ENCODE data around the gene LY6G5C. TPM values are rescaled to one million over a fixed set of nuclear protein-coding genes. Genes with fewer than 3 reads are reported as not detected.
A peak's percentile ranks its signal among the peaks of the same experiment; 100 is the strongest.

Gene LY6G5C
- total RNA-seq, 1 donor from 2014 or later, result not detected

DNA sequence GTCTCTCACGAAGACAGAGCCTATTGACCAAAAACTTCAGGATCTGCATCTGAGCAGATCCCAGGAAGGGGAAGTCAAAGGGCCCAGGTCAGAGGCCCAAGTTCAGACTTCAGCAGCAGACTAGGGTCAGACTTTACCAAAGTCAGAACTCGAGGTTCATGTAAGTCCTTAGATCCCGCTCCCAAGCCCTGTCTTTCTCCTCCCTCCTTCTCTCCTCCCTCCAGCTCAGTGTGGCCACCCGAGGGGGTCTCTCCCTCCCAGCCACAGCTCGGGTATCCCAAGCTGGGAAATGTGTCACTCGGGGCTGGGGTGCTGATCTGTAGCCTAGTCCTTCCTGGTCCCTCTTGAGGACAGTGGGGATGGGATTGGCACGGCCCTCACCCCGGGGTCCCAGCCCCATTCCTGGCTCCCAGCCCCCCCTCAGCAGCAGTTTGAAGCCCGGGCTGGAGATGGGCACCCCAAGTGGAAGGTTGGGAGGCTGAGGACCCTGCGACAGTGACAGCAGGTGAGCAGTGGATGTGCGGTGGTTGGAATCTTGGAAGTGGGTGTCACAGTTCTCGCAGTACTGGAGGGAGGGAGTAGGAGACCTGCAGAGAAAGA, 18.6 kb downstream of the LY6G5C start:
- no peak for DNase-seq

GRCh38 chr6:31661262-31662123, 19.4 kb downstream of the LY6G5C start:
- no peak for DNase-seq

GRCh38 chr6:31660381-31661261, 20.2 kb downstream of the LY6G5C start, which contains the start of gene C6orf47:
Gene C6orf47 (minus strand): TSS chr6:31660778. CDS start chr6:31659947, 831 bp downstream.
- peak; percentile 94 for DNase-seq

GRCh38 chr6:31659649-31660380, 21.1 kb downstream of the LY6G5C start:
- no peak for DNase-seq

DNA sequence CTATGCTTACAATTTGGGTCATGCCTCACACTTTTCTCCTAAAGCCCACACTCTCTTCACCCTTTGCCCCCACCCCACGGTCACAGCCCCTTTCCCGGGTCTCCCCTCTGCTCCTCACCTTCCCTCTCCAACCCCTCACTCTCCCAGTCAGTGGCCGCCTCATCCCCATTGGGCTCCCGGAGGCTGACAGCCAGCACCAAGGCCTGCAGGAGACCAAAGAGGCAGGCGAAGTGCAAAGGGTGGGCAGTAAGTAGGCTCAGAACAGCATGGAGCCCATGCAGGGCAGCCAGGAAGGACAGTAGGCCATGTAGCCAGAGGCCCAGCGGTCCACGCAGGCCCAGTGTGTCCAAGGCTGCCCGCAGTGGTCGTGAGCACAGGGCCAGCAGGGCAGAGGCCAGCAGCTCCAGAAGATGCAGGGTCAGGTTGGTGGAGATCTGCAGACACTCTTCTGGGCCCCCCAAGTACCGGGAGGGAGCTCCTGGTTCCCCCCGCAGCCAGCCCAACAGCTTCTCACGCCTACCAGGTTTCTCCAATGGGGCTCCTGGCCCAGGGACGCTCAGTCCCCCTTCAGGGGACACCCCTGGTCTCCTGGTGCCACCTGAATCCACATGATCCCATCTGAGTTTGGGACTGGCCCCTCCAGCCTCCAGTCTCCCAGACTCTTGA, 21.8 kb downstream of the LY6G5C start:
- no peak for DNase-seq

GRCh38 chr6:31658158-31658688, 22.6 kb downstream of the LY6G5C start:
- DNase-seq, result no peak

GRCh38 chr6:31657406-31658157, 23.3 kb downstream of the LY6G5C start:
- no peak for DNase-seq

GRCh38 chr6:31655349-31656237, 25.3 kb downstream of the LY6G5C start, which contains the start of gene APOM:
Gene APOM (plus strand): TSS chr6:31655894. CDS start chr6:31655967, 73 bp downstream.
- DNase-seq, result no peak

DNA sequence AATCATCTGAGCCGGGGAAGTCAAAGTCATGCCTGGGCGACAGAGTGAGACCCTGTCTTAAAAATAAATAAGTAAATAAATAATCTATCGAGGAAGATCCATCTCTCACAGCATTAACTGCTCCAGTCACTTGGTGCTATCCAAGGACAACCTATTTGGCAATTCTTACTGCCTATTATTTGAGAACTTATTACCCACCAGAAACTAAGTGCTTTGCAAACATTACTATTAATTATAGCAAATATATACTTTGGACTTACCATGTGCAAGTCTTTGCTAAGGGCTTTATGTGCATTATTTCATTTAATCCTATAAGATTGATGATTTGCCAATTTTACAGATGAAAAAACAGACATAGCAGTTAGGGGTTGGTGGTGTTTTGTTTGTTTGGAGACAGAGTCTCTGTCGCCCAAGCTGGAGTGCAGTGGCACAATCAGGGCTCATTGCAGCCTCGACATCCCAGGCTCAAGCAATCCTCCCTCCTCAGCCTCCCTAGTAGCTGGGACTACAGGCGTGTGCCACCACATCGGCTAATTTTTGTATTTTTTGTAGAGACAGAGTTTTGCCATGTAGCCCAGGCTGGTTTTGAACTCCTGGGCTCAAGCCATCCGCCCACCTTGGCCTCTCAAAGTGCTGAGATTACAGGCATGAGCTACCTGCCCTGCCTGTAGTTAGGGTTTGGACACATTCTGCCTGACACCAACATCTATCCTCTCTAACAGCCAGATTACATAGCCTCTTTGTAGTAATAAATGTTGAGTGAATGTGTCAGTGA, 26.1 kb downstream of the LY6G5C start:
- DNase-seq, result no peak

DNA sequence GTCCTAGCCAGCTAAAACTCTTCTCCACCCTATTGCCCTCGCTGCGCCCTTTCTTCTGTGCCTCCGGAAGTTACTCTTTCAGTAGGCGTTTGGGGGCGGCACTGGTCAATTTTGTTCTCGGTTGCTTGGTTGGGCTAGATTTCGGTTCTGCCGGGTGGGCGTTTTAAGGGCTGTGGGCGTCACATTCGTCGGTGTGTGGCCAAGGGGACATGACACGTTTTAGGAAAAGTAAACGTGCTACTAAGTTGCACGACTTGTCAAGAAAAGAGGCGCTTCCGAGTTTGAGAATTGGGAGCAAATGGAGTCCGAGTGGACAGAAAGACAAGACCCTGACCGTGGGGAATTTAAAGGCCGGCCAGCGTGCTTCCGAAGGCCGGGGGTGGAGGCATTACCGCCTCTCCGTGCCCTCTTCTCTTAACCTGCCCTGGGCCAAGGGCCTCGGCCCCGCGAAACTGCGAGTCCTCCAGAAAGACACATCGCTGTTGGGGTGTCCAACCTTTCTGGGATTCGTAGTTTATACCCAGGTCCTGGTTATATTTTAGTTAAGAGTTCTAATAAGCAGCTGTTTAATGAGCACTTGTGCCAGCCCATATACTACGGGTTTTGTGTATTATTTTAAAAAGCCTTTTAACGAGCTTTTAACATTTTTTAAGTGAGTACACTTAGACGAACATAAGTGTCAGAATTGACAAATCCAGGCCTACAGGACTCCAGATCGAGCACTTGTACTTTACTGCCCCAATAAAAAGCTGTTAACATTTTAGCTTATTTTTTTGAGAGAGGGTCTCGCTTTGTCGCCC, 27.7 kb downstream of the LY6G5C start:
- DNase-seq, result no peak

DNA sequence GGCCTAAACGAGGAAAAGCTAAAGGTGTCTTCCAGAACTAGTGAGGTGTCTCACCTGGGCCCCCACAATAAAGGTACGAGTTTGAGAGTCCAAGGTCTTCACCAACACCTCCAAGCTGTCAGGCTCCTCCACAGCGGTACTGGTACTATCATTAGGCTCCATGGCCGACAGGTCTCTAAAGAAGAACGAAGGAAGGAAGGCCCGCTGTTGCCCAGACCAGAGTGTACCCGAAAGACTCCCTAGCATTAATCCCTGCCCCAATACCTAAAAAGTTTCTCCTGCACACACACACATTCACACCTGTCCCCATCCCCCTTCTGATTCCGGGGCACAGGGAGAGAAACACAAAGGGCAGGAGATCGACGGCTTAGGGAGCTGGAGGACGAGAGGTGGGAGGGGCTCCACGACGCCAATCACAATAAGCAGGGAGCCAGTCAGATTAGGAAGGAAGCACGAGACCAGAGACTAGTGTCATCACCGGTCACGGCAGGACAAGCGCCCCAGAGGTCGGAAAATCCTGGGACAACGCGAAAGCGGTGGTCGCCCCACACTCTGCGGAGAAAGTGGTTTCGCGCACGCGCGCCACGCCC, 29.2 kb downstream of the LY6G5C start:
- no peak for DNase-seq

- no peak for DNase-seq
Observed at GRCh38 chr6:31645325-31645724, 35.5 kb downstream of the LY6G5C start.

- no peak for DNase-seq
Observed at GRCh38 chr6:31643818-31644454, 36.9 kb downstream of the LY6G5C start.

DNA sequence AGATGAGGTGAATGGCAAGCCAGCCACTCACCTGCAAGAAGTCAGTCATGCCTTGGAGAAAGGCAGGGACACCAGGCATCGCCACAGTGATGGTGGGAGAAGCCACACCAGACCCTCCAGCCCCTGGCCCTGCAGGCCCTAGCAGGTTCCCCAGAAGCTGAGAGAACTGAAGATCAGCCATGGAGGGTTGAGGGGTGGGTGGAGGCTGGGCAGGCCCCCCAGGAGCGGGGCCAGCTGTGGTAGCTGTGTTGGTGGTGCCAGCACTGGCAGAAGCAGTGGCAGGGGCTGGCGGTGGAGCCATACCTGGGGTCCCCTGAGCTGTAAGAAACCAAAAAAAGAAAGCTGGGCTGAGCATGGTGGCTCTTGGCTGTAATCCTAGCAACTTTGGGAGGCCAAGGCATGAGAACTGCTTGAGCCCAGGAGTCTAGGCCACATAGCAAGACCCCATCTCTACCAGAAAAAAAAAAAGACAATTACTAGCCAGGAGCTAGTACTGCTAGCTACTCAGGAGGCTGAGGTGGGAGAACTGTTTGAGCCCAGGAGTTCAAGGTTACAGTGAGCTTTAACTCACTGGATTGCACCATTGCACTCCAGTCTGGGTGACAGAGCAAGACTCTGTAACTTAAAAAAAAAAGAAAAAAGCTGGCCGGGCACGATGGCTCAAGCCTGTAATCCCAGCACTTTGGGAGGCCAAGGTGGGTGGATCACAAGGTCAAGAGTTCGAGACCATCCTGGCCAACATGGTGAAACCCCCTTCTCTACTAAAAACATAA, 37.9 kb downstream of the LY6G5C start:
- no peak for DNase-seq

DNA sequence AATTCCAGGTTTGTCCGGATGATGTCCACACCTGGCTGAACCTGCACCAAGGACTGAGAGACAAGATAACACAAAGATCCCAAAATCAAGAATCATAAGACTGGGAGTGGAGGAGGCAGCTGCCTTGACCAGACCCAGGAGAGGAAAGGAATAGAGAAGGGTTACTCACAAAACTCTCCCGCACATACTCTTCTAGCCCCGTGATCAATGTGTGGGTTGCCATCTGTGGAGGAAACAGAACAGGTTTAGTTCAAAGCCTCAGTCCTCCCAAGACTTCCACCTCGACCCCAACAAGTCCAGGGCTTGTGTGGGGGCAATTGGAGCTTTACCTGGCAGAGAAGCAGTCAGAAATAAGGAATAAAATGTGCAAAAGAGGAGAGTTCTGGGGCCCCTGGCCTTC, 39.5 kb downstream of the LY6G5C start:
- no peak for DNase-seq

- DNase-seq, result no peak
Observed at GRCh38 chr6:31640612-31641011, 40.3 kb downstream of the LY6G5C start.
